Measurements from ENCODE around the gene PRKAG1. TPM values are rescaled to one million over a fixed set of nuclear protein-coding genes. Genes with fewer than 3 reads are reported as not detected.

PRKAG1 gene
- total RNA-seq, 1 experiment from 2014 or later = 34.2 TPM

- Mint-ChIP-seq H3K4me3 (ENCODE audit: low read depth, unreplicated experiment) (no peak overlapping the region), H3K4me1 (ENCODE audit: low read depth, unreplicated experiment) (no peaks in the 10 kb centered on the region), H3K9me3 (ENCODE audit: low read depth, unreplicated experiment) (no peaks in the 10 kb centered on the region), H3K27ac (ENCODE audit: unreplicated experiment) (no peak overlapping the region), H3K36me3 (ENCODE audit: insufficient read depth, unreplicated experiment) (peaks cover 15% of the 10 kb centered on the region), H3K27me3 (ENCODE audit: unreplicated experiment) (no peaks in the 10 kb centered on the region)
- intact Hi-C loops (cut with micrococcal nuclease; ENCODE audit: unreplicated experiment) = no loop called here
- CTCF ChIA-PET = no interaction called here
- TF ChIP-seq CTCF (IDR thresholded peaks at IDR 0.05; ENCODE audit: unreplicated experiment) = no peak
- no TSS peak for BruUV-seq (replicated peaks)
- DNase-seq = no peak
Observed at GRCh38 chr12:49010092-49010668, 8.4 kb downstream of the PRKAG1 start.

GRCh38 chr12:49008943-49009342 lies 9.6 kb downstream of the PRKAG1 start:
- Mint-ChIP-seq H3K9me3 (ENCODE audit: low read depth, unreplicated experiment) (no peaks in the 10 kb centered on the region), H3K36me3 (ENCODE audit: insufficient read depth, unreplicated experiment) (peaks cover 21% of the 10 kb centered on the region), H3K4me1 (ENCODE audit: low read depth, unreplicated experiment) (no peaks in the 10 kb centered on the region), H3K4me3 (ENCODE audit: low read depth, unreplicated experiment) (no peak overlapping the region), H3K27me3 (ENCODE audit: unreplicated experiment) (no peaks in the 10 kb centered on the region), H3K27ac (ENCODE audit: unreplicated experiment) (no peak overlapping the region)
- BruUV-seq (replicated peaks) = no TSS peak
- DNase-seq = no peak
- intact Hi-C loops (cut with micrococcal nuclease; ENCODE audit: unreplicated experiment) = no loop called here
- TF ChIP-seq CTCF (IDR thresholded peaks at IDR 0.05; ENCODE audit: unreplicated experiment) = no peak
- CTCF ChIA-PET = no interaction called here

- Mint-ChIP-seq H3K9me3 (ENCODE audit: low read depth, unreplicated experiment) (no peaks in the 10 kb centered on the region), H3K4me1 (ENCODE audit: low read depth, unreplicated experiment) (peaks cover 14% of the 10 kb centered on the region), H3K36me3 (ENCODE audit: insufficient read depth, unreplicated experiment) (peaks cover 12% of the 10 kb centered on the region), H3K27me3 (ENCODE audit: unreplicated experiment) (peaks cover 14% of the 10 kb centered on the region), H3K27ac (ENCODE audit: unreplicated experiment) (no peak overlapping the region), H3K4me3 (ENCODE audit: low read depth, unreplicated experiment) (peak overlapping the region; percentile 68)
- BruUV-seq (replicated peaks) = no TSS peak
- no peak for DNase-seq
- no peak for TF ChIP-seq CTCF (IDR thresholded peaks at IDR 0.05; ENCODE audit: unreplicated experiment)
- intact Hi-C loops (cut with micrococcal nuclease; ENCODE audit: unreplicated experiment) = no loop called here
- CTCF ChIA-PET = interaction anchor here (1.1 kb wide), 1 partner anchor 13 kb away, joined by 3 read pairs; no protein-coding TSS in a partner anchor
Observed at GRCh38 chr12:49000346-49000745, 18.2 kb downstream of the PRKAG1 start.

GRCh38 chr12:48999371-49000131 lies 19.0 kb downstream of the PRKAG1 start, which contains the start of gene DDN:
Gene DDN (minus strand): TSS chr12:48999375. CDS start chr12:48999287, 88 bp downstream.
- H3K9me3 Mint-ChIP-seq (ENCODE audit: low read depth, unreplicated experiment) = no peaks in the 10 kb centered on the region
- BruUV-seq (replicated peaks) = no TSS peak
- H3K4me3 Mint-ChIP-seq (ENCODE audit: low read depth, unreplicated experiment) = peak within 1 kb of the TSS; percentile 68
- intact Hi-C loops (cut with micrococcal nuclease; ENCODE audit: unreplicated experiment) = loop anchor here (5.0 kb wide), 1 partner anchor 147 kb away; the partner anchor contains the start of gene DDX23
- CTCF ChIA-PET = interaction anchor here (1.1 to 1.6 kb wide), 2 partner anchors 12 to 19 kb away, joined by 3 to 5 read pairs; partner anchors contain the start of gene PRKAG1
- peaks cover 9% of the 10 kb centered on the region for H3K36me3 Mint-ChIP-seq (ENCODE audit: insufficient read depth, unreplicated experiment)
- no peak for DNase-seq
- H3K27me3 Mint-ChIP-seq (ENCODE audit: unreplicated experiment) = peaks cover 14% of the 10 kb centered on the region
- TF ChIP-seq CTCF (IDR thresholded peaks at IDR 0.05; ENCODE audit: unreplicated experiment) = no peak
- no peak within 1 kb of the TSS for H3K27ac Mint-ChIP-seq (ENCODE audit: unreplicated experiment)
- peaks cover 17% of the 10 kb centered on the region for H3K4me1 Mint-ChIP-seq (ENCODE audit: low read depth, unreplicated experiment)

Data from Calu3 (cell line).